Stomach (tissue), 4 donors: Measurements from ENCODE around the gene MAGI2.

Experiments used
- EP300 ChIP-seq: sonication (generic); formaldehyde crosslinking; IDR thresholded peaks from one replicate; pipeline ENCODE4 v1.6.1; 2017; ENCODE audit warnings: antibody characterized with exemption
- POLR2AphosphoS5 ChIP-seq, 3 donors: sonication (generic); formaldehyde crosslinking; IDR thresholded peaks; one replicate each; pipeline ENCODE4 v1.6.1; 2016; ENCODE audit warnings: antibody characterized with exemption in 3 of 3
- TF ChIP-seq, protein P1 (sequence below), 7 experiments: fragments of 450-650 bp in 4 of 7; fragments of 200-600 bp in 3 of 7; sonication (generic) in 3 of 7; IDR thresholded peaks; one replicate each; pipeline ENCODE4 v1.5.1; 2016 to 2019; ENCODE audit warnings: antibody characterized with exemption in 7 of 7, control low read depth in 2 of 7, mild to moderate bottlenecking in 1 of 7

DNA sequence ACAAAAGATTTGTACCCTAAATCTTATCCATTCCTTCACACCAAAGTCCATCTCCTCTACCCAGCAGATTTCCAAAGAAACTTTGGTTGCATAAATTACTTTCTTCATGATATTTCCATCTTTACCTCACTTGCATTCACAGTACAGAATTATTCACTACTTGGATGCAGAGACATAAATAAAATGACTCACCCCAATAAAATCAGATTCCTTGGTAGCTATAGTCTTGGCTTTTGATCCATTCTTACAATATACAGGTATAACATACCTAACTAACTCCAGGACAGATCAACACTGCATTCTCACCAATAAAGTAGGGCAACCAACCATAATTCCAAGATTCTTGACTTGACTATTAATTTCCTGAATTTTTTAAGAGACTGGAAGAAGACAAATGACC, 815.1 kb downstream of the MAGI2 start:
- TF ChIP-seq, protein P1, sequence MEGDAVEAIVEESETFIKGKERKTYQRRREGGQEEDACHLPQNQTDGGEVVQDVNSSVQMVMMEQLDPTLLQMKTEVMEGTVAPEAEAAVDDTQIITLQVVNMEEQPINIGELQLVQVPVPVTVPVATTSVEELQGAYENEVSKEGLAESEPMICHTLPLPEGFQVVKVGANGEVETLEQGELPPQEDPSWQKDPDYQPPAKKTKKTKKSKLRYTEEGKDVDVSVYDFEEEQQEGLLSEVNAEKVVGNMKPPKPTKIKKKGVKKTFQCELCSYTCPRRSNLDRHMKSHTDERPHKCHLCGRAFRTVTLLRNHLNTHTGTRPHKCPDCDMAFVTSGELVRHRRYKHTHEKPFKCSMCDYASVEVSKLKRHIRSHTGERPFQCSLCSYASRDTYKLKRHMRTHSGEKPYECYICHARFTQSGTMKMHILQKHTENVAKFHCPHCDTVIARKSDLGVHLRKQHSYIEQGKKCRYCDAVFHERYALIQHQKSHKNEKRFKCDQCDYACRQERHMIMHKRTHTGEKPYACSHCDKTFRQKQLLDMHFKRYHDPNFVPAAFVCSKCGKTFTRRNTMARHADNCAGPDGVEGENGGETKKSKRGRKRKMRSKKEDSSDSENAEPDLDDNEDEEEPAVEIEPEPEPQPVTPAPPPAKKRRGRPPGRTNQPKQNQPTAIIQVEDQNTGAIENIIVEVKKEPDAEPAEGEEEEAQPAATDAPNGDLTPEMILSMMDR (IDR thresholded peaks at IDR 0.05) = no peak
- TF ChIP-seq POLR2AphosphoS5 (IDR thresholded peaks at IDR 0.05) (no peak), EP300 (no peak)
